ENCODE results near the gene PARVA.

PARVA gene

DNA sequence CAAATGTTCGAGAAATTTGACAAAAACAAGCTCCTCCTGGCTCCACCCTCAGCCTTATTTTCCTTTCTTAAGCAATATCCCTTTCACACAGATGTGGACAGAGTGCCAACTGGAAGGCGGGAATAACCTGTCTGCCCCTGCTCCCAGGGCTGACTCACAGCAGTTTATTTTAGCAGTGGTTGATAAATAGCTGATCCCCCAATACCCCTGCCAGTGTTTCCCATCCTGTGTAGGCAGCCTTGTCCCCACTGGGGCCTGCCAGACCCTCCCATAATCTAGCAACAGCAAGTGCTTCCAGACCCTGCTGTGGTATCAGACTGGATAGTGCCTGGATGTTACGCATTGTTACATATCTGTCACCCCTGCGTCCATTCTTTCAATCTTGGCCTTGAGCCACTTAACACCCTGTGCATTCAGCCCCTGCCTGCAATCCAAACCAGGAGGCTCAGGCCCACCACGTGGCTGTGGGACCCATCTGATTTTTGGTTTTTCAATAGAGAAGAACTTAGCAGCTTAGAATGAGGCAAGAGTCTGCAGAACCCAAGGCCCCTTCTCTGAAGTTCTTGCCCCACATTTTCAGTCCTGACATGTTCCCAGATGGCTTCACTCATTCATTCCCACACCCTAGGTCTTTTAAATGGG is 53.7 kb downstream of the PARVA start:
- no peak for DNase-seq (ENCODE audit: low read depth in 2 of 2)

GRCh38 chr11:12432507-12432906 is 55.1 kb downstream of the PARVA start:
- no peak for DNase-seq (ENCODE audit: low read depth in 2 of 2)

DNA sequence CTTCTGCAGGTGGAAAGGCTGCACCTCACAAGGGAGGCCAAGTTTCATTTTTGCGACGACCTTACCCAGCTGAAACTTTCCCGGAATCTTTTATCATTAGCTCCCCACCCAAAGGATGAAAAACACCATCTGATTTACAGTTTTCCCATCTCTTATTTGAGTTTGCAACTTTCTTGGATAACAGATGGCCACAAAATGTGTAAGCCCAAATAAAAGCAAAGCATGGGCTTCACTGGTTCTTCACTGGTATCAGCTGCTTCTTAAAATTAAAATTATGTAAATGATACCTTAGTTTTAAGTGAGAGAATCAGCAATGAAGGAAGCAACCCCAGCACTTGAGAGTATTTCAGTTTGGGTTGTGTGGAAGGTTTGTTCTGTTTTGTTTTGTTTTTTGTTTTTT is 55.8 kb downstream of the PARVA start:
- DNase-seq (ENCODE audit: low read depth in 2 of 2), result no peak

DNA sequence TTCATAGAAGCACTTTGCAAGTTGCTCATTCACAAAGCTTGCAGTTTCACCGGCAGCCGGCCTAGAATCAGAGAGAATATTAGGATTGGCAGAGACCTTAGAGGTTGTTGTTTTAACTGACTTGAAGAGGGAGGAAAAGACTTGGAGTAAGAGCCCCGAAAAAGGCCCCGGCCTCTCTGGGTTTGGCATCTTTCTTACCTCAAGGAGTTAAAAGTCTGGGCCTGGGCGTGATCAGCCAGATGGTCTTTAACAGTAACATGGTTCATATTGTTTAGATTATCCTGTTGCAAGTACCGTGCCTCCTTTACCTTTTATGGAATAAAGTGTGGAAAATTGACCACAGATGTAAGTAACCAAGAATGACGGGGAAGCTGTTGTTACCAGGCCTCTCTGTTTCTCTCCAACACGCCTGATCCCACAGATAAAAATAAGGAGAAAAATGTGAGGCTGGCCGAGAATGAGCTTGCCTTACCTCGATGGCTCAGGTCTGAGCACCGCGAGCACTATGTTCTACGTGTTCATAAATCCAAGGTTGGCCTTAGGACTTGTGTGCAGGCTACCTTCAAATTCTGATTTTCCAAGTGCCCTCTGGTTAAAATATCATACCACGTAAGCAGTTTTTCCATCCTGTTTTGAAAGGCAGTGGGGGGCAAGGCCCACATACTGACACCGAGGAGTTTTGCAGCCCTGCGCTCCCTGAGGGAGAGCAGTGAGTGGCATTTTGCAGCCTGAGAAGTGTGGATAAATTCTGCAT is 56.4 kb downstream of the PARVA start:
- DNase-seq (ENCODE audit: low read depth in 2 of 2), result no peak

GRCh38 chr11:12434325-12434654 is 56.9 kb downstream of the PARVA start:
- DNase-seq (ENCODE audit: low read depth in 2 of 2), result no peak

DNA sequence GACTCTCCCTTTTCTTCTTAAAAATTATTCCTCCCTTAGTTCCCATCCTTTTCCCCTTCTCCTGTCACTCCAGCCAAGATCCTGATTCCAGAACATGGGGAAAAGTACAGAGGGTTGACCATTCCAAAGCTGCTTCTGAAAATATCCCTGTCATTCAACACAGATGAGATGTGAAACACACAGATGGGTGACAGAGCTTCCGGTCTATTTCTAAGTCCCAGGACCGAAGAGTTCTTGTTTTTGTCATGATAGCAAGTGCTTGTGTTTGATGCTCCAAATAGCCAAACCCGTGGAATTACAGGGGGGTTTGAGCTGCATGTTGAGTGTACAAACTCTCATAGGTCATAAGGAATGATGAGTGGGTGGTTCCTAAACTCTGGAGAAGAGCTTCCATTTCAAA is 57.9 kb downstream of the PARVA start:
- no peak for DNase-seq (ENCODE audit: low read depth in 2 of 2)

DNA sequence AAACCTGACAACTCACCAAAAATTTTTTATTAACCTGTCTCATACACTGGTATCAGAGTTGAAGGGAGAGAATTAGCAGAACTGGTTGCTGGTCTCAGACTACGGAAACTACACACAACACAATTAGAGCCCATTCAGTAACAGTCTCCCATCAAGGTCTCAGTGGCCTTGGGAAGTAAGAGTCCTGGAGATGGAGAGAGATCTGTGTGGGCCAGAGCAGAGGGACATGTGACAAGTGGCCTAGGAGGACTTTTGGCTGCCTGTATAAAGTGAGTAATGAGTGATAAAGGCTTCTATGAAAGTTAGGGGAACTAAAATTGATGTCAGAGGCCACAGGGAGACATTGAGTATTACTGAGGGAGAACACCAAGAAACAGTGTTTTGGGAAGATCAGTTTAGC is 58.9 kb downstream of the PARVA start:
- no peak for DNase-seq (ENCODE audit: low read depth in 2 of 2)

DNA sequence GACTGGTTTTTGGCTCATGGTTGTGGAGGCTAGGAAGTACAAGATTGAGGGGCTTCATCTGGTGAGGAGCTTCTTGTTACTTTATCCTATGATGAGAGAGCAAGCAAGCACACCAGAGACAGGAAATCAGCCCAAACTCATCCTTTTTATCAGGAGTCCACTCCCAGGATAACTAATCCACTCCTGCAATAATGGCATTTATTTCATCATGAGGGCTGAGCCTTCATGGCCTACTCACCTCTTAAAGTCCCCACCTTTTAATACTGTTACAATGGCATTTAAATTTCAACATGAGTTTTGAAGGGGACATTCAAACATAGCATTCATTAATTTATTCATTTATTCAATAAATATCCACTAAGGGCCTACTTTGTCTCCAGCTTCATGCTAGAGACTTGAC is 60.9 kb downstream of the PARVA start:
- DNase-seq (ENCODE audit: low read depth in 2 of 2), result no peak

GRCh38 chr11:12439615-12440014 is 62.2 kb downstream of the PARVA start:
- no peak for DNase-seq (ENCODE audit: low read depth in 2 of 2)

- DNase-seq (ENCODE audit: low read depth in 2 of 2), result no peak
Measured at GRCh38 chr11:12440565-12440964, 63.2 kb downstream of the PARVA start.

DNA sequence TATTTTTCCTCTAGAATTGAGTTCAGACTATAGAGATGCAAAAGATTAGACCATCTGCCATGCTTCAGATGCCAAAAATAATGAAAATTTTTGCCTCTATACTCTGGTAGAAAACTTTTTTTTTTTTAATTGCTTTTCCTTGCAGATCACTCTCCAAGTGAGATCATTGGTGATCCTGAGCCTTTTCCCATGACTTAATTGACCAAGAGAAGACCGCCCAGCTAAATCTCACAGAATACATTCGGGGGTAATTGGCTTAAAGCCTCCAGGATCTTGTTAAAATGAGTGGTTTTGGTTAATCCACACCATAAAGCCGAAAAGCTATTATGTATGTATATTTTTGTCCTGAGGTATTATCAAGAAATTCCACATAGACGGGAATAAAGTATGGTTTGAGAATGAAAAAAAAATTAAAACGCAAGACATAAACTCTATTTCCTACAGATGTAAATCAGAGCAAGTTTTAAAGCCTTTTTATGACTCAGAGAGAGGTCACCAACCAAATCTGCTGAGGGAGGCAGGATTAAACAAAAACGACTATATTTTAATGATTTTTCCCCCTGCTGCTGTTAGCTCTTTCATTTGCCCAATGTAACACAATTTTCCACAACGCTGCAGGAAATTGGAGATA is 64.0 kb downstream of the PARVA start:
- no peak for DNase-seq (ENCODE audit: low read depth in 2 of 2)

GRCh38 chr11:12444601-12445000 is 67.2 kb downstream of the PARVA start:
- DNase-seq (ENCODE audit: low read depth in 2 of 2), result no peak

DNA sequence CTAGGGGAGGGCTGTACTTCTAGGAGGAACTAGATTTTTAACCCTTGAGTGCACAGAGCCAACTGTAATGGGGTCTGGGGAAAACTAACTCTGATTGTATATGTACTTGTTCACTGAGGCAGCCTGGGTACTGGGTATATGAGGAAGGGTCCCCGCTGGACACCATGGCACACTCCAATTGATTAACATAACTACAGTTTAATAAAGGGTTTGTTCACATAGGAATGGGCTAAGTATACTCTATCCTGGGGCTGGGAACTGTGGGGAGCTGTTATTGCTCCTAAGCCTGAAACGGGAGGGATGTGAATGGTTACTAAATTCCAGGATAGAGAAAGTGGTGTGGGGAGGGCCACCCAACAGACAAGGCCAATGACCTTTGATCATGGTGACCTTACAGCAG is 67.6 kb downstream of the PARVA start:
- no peak for DNase-seq (ENCODE audit: low read depth in 2 of 2)

DNA sequence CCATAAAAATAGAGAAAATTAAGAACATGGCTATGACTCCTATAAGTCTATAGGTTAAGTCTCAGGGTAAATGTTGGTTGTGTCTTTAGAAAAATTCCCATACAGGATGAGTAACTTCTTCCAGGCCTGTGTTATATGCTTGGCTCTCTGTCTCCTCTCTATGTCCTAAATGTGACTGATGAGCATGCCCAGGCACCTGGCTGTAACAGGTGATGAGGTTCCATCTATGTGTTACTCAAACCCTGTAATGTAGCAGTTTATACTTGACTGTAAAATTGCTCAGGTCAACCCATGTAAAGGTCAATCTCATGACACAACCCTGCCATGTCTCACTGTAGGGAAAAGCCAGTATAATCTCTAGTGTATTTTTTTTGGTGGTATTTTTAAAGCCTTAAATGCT is 69.5 kb downstream of the PARVA start:
- DNase-seq (ENCODE audit: low read depth in 2 of 2), result no peak

DNA sequence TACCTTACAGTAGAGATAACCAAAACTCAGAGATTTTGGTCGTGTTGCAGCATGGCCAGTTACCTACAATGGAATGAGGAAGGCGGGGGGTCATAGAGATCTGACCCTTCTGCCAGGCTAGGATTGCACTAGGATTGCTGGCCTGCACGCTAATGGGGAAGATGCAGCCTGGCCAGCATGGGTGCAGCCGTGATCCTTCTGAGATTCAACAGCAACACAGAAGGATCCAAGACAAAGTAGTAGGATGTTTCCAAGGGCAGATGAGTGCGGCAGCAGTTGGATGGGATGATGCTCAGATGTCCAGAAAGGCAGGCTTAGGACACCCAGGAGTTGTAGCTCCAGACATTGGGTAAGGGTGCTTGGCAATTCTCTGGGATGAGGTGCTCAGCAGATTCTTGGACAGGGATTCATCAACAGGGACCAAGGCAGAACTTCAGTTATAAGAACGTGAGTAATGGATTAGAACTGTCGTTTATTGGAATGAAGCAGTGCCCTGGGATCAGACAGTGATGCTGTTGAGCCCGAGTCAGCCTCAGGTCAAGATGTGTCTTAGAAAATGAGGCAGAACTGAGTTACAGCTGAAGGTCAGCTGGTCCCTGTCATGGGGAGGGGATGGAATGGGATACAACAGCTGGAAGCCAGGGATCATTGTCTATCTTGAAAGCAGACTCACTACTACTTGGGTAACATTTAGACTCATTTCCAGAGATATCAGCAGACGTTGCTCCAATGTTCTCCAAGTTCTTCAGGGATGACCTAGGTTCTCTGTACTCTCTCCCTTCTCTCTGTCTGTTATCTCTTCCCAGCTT is 71.0 kb downstream of the PARVA start:
- DNase-seq (ENCODE audit: low read depth in 2 of 2), result no peak

GRCh38 chr11:12449961-12450715 is 72.8 kb downstream of the PARVA start:
- DNase-seq (ENCODE audit: low read depth in 2 of 2), result no peak

GRCh38 chr11:12451179-12451814 is 73.9 kb downstream of the PARVA start:
- DNase-seq (ENCODE audit: low read depth in 2 of 2), result no peak

DNA sequence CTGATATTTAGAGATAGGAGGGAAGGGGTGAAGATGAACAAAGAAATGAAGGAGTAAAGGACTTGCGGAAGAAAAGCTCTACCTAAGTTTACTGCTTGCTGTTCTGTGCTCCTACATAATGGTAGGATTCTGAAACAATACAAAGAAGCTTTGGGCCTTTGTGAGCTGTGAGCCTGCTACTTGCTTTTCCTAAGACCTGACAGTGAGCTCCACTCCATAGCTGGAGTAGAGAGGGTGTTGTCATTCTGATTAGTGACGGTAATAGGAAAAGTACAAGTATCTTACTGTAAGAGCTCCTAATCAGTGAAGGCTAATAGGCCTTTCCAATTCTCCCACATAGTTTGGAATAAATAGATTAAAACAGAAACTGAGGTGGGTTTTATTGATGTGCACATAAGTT is 75.9 kb downstream of the PARVA start:
- no peak for DNase-seq (ENCODE audit: low read depth in 2 of 2)

DNA sequence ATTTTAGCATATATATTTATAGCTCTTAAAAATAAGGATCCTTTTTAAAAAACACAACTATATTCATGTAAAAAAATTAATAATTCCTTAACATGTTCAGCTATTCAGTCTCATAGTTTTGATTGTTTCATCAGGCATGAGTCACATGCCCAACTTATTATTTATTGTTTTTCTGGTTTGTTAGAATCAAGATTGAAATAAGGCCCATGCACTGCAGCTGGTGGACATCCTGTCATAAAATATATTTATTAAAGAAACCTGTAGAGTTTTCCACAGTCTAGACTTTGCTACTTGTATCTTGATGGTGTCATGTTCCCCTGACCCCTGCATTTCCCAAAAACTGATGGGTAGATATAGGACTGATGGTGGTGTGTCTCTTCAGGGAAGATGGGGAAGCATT is 77.4 kb downstream of the PARVA start:
- no peak for DNase-seq (ENCODE audit: low read depth in 2 of 2)

GRCh38 chr11:12455938-12456337 is 78.6 kb downstream of the PARVA start:
- no peak for DNase-seq (ENCODE audit: low read depth in 2 of 2)

Measured in stimulated activated CD4-positive, alpha-beta T cell treated with anti-CD3 and anti-CD28 coated beads, Interleukin-4, amount 100 ng/mL, for 48 hours (primary cell).